DMS114 treated with DMSO at 0.1 percent for 48 hours (cell line): ENCODE results near the gene ACY1.
"Not testable (repeated sequence)": the region's sequence is repeated elsewhere in the genome, so short reads cannot be mapped to it uniquely, and the experiment has no call there.

Source experiments
- DNase-seq: peaks from one replicate; lab custom pipeline; 2025; ENCODE audit not compliant: unreplicated experiment; lab: John Stamatoyannopoulos, UW

The ACY1 gene

GRCh38 chr3:52023860-52024764 lies 40.8 kb downstream of the ACY1 start:
- DNase-seq, result no peak

GRCh38 chr3:52024765-52025452 lies 41.6 kb downstream of the ACY1 start:
- no peak for DNase-seq

DNA sequence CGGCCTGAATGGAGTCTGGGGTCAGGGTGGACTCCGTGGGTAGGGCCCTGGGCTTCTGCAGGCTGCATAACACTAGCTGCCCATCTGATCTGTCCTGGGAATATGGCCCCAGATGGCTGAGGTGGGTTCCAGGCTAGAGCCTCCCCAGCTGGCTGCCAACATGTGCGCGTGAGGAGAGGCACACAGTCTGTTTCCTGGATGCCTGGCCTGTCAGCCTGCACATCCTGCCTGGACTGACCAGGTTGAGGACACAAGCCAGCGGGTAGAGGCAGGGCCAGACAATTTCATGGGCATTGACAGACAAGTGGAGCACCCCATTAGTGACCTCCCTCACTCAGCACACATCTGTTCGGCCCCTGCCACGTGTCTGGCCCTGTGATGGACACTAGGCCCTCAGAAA lies 42.1 kb downstream of the ACY1 start:
- DNase-seq, result no peak

DNA sequence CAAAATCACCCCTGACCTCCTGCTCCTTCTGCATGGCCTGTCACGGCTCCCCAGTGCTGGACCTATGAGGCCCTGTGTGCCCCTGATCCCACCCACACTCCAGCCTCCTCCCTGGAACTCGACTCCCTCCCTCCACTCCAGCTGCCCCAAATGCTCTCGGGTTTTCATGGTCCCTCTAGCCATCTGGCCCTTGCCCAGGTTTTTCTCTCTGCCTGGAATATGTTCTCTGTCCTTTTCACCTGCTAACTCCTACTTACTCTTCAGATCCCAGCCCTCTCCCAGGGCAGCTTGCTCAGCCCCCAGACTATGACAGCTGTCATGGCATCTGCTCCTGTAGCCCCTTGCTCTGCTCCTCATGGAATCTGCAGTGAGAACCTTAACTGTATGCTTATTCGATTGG lies 42.7 kb downstream of the ACY1 start:
- DNase-seq, result no peak

- no peak for DNase-seq
Observed at GRCh38 chr3:52028572-52028971, 45.2 kb downstream of the ACY1 start.

DNA sequence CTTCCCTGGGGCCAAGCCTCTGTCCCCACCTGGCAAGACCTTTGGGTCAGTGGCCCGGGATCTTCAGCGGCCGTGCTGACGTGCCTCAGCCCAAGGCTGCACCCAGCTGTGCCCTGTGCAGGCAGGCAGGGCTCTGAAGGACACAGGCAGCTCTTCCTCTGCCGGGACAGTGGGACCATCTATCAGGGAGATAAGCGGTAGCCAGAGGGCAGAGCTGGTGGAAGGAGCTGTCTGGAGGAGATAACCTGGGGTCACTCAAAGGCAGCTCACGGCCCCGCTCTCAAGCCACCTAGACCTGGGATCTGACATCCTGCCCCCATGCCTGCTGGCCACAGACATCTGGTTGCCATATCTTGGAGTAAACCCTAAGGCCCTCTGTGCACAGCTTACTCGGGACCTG lies 45.7 kb downstream of the ACY1 start:
- DNase-seq, result no peak

DNA sequence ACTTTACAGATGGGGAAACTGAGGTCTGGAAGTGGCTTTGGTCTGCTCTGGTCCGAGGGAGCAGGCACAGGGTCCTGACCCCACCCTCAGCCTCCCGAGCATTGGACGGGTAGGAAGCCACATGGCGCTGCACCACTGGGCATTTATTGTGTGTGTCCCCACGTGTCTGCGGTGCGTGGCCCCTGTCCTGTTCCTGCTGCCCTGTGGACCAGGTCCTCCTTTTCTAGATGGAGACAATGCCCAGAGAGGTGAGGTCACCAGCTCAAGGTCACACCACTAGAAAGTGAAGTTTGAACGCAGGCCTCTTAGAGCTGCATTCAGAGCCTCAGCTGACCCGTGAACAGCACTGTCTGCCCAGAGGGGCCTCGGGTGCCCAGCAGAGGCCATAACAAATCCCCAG lies 46.2 kb downstream of the ACY1 start:
- no peak for DNase-seq

GRCh38 chr3:52030714-52031310 lies 47.5 kb downstream of the ACY1 start:
- no peak for DNase-seq

- DNase-seq, result no peak
Observed at GRCh38 chr3:52031896-52032295, 48.6 kb downstream of the ACY1 start.

- DNase-seq, result no peak
Observed at GRCh38 chr3:52032702-52033408, 49.5 kb downstream of the ACY1 start.

GRCh38 chr3:52033748-52034147 lies 50.4 kb downstream of the ACY1 start:
- not testable (repeated sequence) for DNase-seq

- DNase-seq, result no peak
Observed at GRCh38 chr3:52034212-52034611, 50.9 kb downstream of the ACY1 start.

DNA sequence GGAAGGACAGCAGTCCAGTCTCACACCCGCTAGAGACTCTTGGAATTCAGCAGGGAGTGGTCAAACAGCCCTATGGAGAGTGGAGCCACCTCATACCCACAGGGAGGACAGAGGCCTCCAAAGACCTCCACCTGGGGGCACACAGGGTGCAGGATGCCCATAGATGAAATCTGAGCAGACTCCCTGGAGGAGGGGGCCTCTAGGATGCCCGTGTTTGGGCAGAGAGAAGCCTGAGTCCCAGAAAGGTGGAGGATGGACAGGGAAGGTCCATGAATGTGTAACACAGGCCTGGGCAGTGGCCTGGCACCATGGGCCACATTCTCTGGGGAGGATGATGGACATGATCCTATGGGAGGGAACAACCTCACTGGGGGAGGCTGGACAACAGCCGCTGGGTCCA lies 51.3 kb downstream of the ACY1 start:
- DNase-seq, result no peak

DNA sequence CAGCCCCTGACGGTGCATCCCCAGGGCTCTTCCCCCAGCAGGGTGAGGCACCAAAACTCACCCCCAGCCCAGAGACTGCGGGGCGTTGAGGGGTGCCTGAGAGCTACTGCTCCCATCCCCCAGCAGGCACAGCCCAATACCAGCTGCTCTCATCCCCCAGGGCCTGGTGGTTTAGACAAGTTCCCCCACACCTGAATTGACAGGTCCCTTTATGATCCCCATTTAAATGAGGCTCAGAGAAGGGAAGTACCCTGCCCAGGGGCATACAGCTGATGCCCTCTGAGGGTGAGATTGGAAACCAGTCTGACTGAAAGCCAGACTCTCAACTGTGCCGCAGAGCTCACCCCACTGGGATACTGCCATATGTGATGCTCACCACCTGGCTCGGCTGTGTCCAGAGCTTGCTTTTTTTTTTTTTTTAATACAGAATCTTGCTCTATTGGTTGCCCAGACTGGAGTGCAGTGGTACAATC lies 52.9 kb downstream of the ACY1 start:
- no peak for DNase-seq

DNA sequence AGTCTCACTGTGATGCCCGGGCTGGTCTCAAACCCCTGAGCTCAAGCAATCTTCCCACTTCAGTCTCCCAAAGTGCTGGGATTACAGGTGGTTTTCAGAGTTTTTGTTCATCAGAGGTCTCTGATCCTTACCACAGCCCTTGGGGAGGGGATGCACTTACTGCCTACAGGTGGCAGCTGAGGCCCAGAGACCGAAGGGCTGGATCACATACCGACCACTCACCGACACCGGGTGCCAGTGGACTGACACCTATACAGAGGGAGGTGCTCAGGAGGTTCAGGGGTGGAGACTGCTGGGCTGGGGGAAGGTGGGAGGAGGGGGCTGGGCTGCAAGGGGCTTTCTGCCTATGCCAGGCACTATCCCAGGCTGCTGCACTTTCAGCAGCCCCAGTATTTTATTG lies 53.5 kb downstream of the ACY1 start:
- no peak for DNase-seq

DNA sequence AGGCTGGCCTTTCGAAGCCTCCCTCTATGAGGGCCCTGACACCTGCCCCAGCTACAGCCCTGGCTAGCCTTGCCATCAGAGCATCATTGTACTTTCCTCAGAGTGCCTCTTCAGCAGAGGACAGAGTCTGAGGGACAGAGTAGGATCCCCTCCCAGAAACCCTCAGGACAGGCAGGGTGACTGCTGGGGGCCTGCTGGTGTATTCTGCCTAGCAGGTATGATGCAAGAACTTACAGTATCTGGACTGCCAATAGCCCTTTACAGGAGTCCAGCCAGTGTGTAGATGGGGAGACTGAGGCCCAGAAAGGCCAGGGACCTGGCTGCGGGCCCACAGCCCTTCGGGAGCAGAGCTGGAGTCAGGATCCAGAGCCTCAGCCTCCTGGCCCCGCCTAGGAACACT lies 54.0 kb downstream of the ACY1 start:
- DNase-seq, result no peak

- no peak for DNase-seq
Observed at GRCh38 chr3:52038227-52038626, 54.9 kb downstream of the ACY1 start.
